ENCODE results near the gene NPHP3.

The NPHP3 gene

GRCh38 chr3:132690040-132690439, 32.2 kb downstream of the NPHP3 start:
- no peak overlapping the region for H3K27ac ChIP-seq
- H3K4me2 ChIP-seq, result no peak overlapping the region
- no peak overlapping the region for H3K4me3 ChIP-seq (IDR thresholded peaks at IDR 0.05; ENCODE audit: insufficient read depth, low read depth, low read length)
- H3K9ac ChIP-seq, result no peak overlapping the region
- H4K20me1 ChIP-seq (ENCODE audit: insufficient read depth), result no peaks in the 10 kb centered on the region
- H3K27me3 ChIP-seq (ENCODE audit: insufficient read depth, low read depth), result no peaks in the 10 kb centered on the region
- no peak overlapping the region for H2AFZ ChIP-seq (ENCODE audit: low read depth)
- no peaks in the 10 kb centered on the region for H3K4me1 ChIP-seq (ENCODE audit: low read depth, poor library complexity, severe bottlenecking)
- no peaks in the 10 kb centered on the region for H3K79me2 ChIP-seq (ENCODE audit: insufficient read depth, low read depth)
- TF ChIP-seq CTCF (conservative IDR thresholded peaks at IDR 0.05; ENCODE audit: low read depth, low read length), result no peak
- no peaks in the 10 kb centered on the region for H3K36me3 ChIP-seq (ENCODE audit: insufficient read depth)

DNA sequence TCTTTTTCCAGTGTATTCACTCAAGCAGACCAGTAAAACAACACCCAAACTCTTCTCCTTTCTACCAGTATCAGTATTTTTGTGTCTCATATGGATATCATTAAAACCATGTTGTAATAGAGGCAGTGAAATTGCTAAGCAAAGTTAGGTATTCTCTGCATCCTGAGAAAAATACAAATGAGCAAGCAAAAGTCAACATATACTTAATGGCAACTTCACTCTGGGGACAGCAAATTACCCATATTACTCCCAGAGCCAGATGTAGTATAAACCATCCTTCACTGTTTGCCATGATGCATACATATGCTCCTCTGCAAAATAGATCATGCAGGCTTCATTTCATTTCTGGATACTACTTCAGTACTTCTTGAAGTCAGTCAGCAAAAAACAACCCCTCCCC, 40.0 kb downstream of the NPHP3 start:
- no peak for TF ChIP-seq CTCF (conservative IDR thresholded peaks at IDR 0.05; ENCODE audit: low read depth, low read length)
- Histone ChIP-seq H3K4me3 (IDR thresholded peaks at IDR 0.05; ENCODE audit: insufficient read depth, low read depth, low read length) (no peak overlapping the region), H3K36me3 (ENCODE audit: insufficient read depth) (no peaks in the 10 kb centered on the region), H3K27me3 (ENCODE audit: insufficient read depth, low read depth) (no peaks in the 10 kb centered on the region), H4K20me1 (ENCODE audit: insufficient read depth) (no peaks in the 10 kb centered on the region), H2AFZ (ENCODE audit: low read depth) (no peak overlapping the region), H3K4me1 (ENCODE audit: low read depth, poor library complexity, severe bottlenecking) (no peaks in the 10 kb centered on the region), H3K4me2 (no peak overlapping the region), H3K79me2 (ENCODE audit: insufficient read depth, low read depth) (no peaks in the 10 kb centered on the region), H3K9ac (no peak overlapping the region), H3K27ac (no peak overlapping the region)

DNA sequence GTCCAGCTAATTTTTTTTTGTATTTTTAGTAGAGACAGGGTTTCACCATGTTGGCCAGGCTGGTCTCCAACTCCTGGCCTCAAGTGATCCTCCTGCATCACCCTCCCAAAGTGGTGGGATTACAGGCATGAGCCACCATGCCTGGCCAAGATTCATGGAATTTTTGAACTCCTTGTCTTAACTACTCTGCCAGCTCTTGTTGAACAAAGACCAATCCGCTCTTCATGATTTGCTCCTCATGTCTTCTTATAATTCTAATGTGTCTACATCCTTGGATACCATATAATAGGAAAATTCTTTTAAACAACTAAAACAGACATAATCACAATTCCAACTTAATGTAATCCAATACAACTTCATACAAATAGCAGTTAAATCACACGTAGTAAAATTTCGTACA, 40.8 kb downstream of the NPHP3 start:
- no peaks in the 10 kb centered on the region for H3K27me3 ChIP-seq (ENCODE audit: insufficient read depth, low read depth)
- no peaks in the 10 kb centered on the region for H3K79me2 ChIP-seq (ENCODE audit: insufficient read depth, low read depth)

DNA sequence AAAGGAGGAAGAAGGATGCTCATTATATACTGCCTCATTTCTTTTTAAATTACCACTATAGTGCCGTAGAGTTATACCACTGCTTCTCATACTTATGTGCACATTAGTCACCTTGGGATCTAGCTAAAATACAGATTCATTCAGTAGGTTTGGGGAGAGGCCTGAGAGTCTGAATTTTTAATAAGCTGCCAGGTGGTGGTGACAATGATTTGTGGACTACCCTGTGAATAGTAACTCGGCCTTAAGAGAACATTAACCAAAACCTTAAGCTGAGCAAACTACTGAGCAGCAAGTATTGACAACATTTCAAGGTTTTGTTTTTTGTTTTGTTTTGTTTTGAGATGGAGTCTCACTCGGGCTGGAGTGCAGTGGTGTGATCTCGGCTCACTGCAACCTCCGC, 42.3 kb downstream of the NPHP3 start:
- Histone ChIP-seq H3K4me2 (no peak overlapping the region), H3K27ac (no peak overlapping the region), H3K27me3 (ENCODE audit: insufficient read depth, low read depth) (no peaks in the 10 kb centered on the region), H3K36me3 (ENCODE audit: insufficient read depth) (peaks cover 6% of the 10 kb centered on the region; the same call in 1 of the 2 replicates), H3K4me1 (ENCODE audit: low read depth, poor library complexity, severe bottlenecking) (no peaks in the 10 kb centered on the region), H2AFZ (ENCODE audit: low read depth) (no peak overlapping the region), H3K4me3 (IDR thresholded peaks at IDR 0.05; ENCODE audit: insufficient read depth, low read depth, low read length) (no peak overlapping the region), H3K9ac (no peak overlapping the region), H3K79me2 (ENCODE audit: insufficient read depth, low read depth) (no peaks in the 10 kb centered on the region), H4K20me1 (ENCODE audit: insufficient read depth) (no peaks in the 10 kb centered on the region)
- no peak for TF ChIP-seq CTCF (conservative IDR thresholded peaks at IDR 0.05; ENCODE audit: low read depth, low read length)

More for the DNA sequence above, 40.8 kb downstream of the NPHP3 start:
- no peak for TF ChIP-seq CTCF (conservative IDR thresholded peaks at IDR 0.05; ENCODE audit: low read depth, low read length)
- H3K4me1 ChIP-seq (ENCODE audit: low read depth, poor library complexity, severe bottlenecking), result no peaks in the 10 kb centered on the region
- no peak overlapping the region for H3K27ac ChIP-seq
- no peaks in the 10 kb centered on the region for H3K36me3 ChIP-seq (ENCODE audit: insufficient read depth)
- no peak overlapping the region for H3K4me3 ChIP-seq (IDR thresholded peaks at IDR 0.05; ENCODE audit: insufficient read depth, low read depth, low read length)
- H2AFZ ChIP-seq (ENCODE audit: low read depth), result no peak overlapping the region
- H3K9ac ChIP-seq, result no peak overlapping the region
- H3K4me2 ChIP-seq, result no peak overlapping the region
- H4K20me1 ChIP-seq (ENCODE audit: insufficient read depth), result no peaks in the 10 kb centered on the region
